Neural cell (in vitro differentiated cells): ENCODE results near the gene NFIB. TPM values are rescaled to one million over a fixed set of nuclear protein-coding genes. Genes with fewer than 3 reads are reported as not detected.

Experiments
- H2AFZ ChIP-seq: fragments of 200-600, 300-800 bp; sonication (generic), shearing (Covaris generic); 2 replicates; pipeline ENCODE4 v1.6.0; 2014; ENCODE audit warnings: low read depth, mild to moderate bottlenecking, antibody characterized with exemption, low read length, moderate library complexity
- H3F3A ChIP-seq: fragments of 200-600 bp; shearing (Covaris generic); 2 replicates; pipeline ENCODE4 v1.6.1; 2016; ENCODE audit warnings: mild to moderate bottlenecking, moderate library complexity, mixed read lengths, antibody characterized with exemption, low read length; ENCODE audit not compliant: insufficient read depth, poor library complexity, severe bottlenecking
- H3K27ac ChIP-seq: fragments of 200-600, 300-800 bp; sonication (generic), shearing (Covaris generic); 2 replicates; pipeline ENCODE4 v1.5.1; 2014; ENCODE audit warnings: mild to moderate bottlenecking, low read length, moderate library complexity
- H3K27me3 ChIP-seq: fragments of 300-800, 200-600 bp; sonication (generic), shearing (Covaris generic); 2 replicates; pipeline ENCODE4 v1.6.0; 2014; ENCODE audit warnings: mild to moderate bottlenecking, low read depth, low read length, moderate library complexity; ENCODE audit not compliant: insufficient read depth
- H3K36me3 ChIP-seq: fragments of 300-800, 200-600 bp; sonication (generic), shearing (Covaris generic); 2 replicates; pipeline ENCODE4 v1.5.1; 2014; ENCODE audit warnings: mild to moderate bottlenecking, antibody characterized with exemption, low read length, moderate library complexity; ENCODE audit not compliant: insufficient read depth
- H3K4me2 ChIP-seq: fragments of 300-800, 200-600 bp; sonication (generic), shearing (Covaris generic); 2 replicates; pipeline ENCODE4 v1.6.0; 2014; ENCODE audit warnings: mild to moderate bottlenecking, low read length
- H3K4me3 ChIP-seq: fragments of 300-800, 200-600 bp; sonication (generic), shearing (Covaris generic); 2 replicates; pipeline ENCODE4 v1.5.1; 2014; ENCODE audit warnings: mild to moderate bottlenecking, low read length, moderate library complexity
- H3K79me2 ChIP-seq: fragments of 200-600 bp; shearing (Covaris generic); replicated peaks from 2 replicates; pipeline ENCODE4 v1.6.0; 2014; ENCODE audit warnings: mild to moderate bottlenecking, low read length, moderate library complexity; ENCODE audit not compliant: insufficient read depth
- H3K9ac ChIP-seq: fragments of 300-800, 200-600 bp; sonication (generic), shearing (Covaris generic); 2 replicates; pipeline ENCODE4 v1.6.1; 2016; ENCODE audit warnings: mild to moderate bottlenecking, low read length, mixed read lengths
- H3K9me2 ChIP-seq: fragments of 200-600 bp; shearing (Covaris generic); 2 replicates; pipeline ENCODE4 v1.6.1; 2016; ENCODE audit warnings: mild to moderate bottlenecking, low read length, mixed read lengths; ENCODE audit not compliant: insufficient read depth
- H3K9me3 ChIP-seq: fragments of 200-600, 300-800 bp; sonication (generic), shearing (Covaris generic); 2 replicates; pipeline ENCODE4 v1.6.1; 2016; ENCODE audit warnings: mild to moderate bottlenecking, mixed run types, low read length, moderate library complexity, mixed read lengths
- H4K20me1 ChIP-seq: fragments of 200-600 bp; shearing (Covaris generic); 2 replicates; pipeline ENCODE4 v1.6.1; 2016; ENCODE audit warnings: mild to moderate bottlenecking, mixed run types; ENCODE audit not compliant: insufficient read depth
- EP300 ChIP-seq: fragments of 450-650 bp; conservative IDR thresholded peaks from 2 replicates; pipeline ENCODE4 v1.6.1; 2014; ENCODE audit warnings: antibody characterized with exemption, mild to moderate bottlenecking, moderate library complexity; ENCODE audit not compliant: poor library complexity, severe bottlenecking
- EZH2 ChIP-seq: fragments of 200-600, 300-800 bp; shearing (Covaris generic), sonication (generic); IDR thresholded peaks from 2 replicates; pipeline ENCODE4 v1.6.1; 2014; ENCODE audit warnings: antibody characterized with exemption, low read length, borderline replicate concordance, mild to moderate bottlenecking; ENCODE audit not compliant: insufficient read depth, poor library complexity, severe bottlenecking
- MXI1 ChIP-seq: fragments of 450-650 bp; conservative IDR thresholded peaks from 2 replicates; pipeline ENCODE4 v1.6.1; 2014; ENCODE audit warnings: antibody characterized with exemption, mild to moderate bottlenecking; ENCODE audit not compliant: poor library complexity, severe bottlenecking
- POLR2AphosphoS5 ChIP-seq: IDR thresholded peaks from 2 replicates; pipeline ENCODE4 v1.6.1; 2012
- RAD21 ChIP-seq: fragments of 450-650 bp; conservative IDR thresholded peaks from 2 replicates; pipeline ENCODE4 v1.6.1; 2014; ENCODE audit warnings: antibody characterized with exemption, mild to moderate bottlenecking, moderate library complexity
- SMC3 ChIP-seq: fragments of 450-650 bp; conservative IDR thresholded peaks from 2 replicates; pipeline ENCODE4 v1.6.1; 2014; ENCODE audit warnings: antibody characterized with exemption, mild to moderate bottlenecking, moderate library complexity; ENCODE audit not compliant: poor library complexity
- TAF1 ChIP-seq: IDR thresholded peaks from 2 replicates; pipeline ENCODE4 v1.6.1; 2012; ENCODE audit warnings: low read depth
- polyA plus RNA-seq: library from polyadenylated mRNA; depleted of rRNA; stranded (reverse); fragments of >200 nt; gene quantifications from 2 replicates; pipeline ENCODE4 v1.2.3, GENCODE V29; 2014
- TF ChIP-seq, protein P1 (sequence below): IDR thresholded peaks from 2 replicates; pipeline ENCODE4 v1.6.1; 2012; ENCODE audit warnings: borderline replicate concordance
- TF ChIP-seq, protein P2 (sequence below): fragments of 450-650 bp; IDR thresholded peaks from 2 replicates; pipeline ENCODE4 v1.5.1; 2014; ENCODE audit warnings: antibody characterized with exemption, mild to moderate bottlenecking, moderate library complexity; ENCODE audit not compliant: poor library complexity, severe bottlenecking

The NFIB gene
- polyA plus RNA-seq, 1 donor from 2014 or later, result 0.73 TPM

- H2AFZ ChIP-seq, result no peak overlapping the region
- no peaks in the 10 kb centered on the region for H4K20me1 ChIP-seq
- H3K9me2 ChIP-seq, result no peaks in the 10 kb centered on the region
- H3K4me2 ChIP-seq, result no peak overlapping the region
- H3K27me3 ChIP-seq, result peaks cover 2% of the 10 kb centered on the region
- no peak overlapping the region for H3K4me3 ChIP-seq
- no peak for TF ChIP-seq EZH2
- no peak for TF ChIP-seq TAF1
- TF ChIP-seq EP300, result no peak
- no peak for TF ChIP-seq POLR2AphosphoS5
- no peak for TF ChIP-seq RAD21
- TF ChIP-seq, protein P1, sequence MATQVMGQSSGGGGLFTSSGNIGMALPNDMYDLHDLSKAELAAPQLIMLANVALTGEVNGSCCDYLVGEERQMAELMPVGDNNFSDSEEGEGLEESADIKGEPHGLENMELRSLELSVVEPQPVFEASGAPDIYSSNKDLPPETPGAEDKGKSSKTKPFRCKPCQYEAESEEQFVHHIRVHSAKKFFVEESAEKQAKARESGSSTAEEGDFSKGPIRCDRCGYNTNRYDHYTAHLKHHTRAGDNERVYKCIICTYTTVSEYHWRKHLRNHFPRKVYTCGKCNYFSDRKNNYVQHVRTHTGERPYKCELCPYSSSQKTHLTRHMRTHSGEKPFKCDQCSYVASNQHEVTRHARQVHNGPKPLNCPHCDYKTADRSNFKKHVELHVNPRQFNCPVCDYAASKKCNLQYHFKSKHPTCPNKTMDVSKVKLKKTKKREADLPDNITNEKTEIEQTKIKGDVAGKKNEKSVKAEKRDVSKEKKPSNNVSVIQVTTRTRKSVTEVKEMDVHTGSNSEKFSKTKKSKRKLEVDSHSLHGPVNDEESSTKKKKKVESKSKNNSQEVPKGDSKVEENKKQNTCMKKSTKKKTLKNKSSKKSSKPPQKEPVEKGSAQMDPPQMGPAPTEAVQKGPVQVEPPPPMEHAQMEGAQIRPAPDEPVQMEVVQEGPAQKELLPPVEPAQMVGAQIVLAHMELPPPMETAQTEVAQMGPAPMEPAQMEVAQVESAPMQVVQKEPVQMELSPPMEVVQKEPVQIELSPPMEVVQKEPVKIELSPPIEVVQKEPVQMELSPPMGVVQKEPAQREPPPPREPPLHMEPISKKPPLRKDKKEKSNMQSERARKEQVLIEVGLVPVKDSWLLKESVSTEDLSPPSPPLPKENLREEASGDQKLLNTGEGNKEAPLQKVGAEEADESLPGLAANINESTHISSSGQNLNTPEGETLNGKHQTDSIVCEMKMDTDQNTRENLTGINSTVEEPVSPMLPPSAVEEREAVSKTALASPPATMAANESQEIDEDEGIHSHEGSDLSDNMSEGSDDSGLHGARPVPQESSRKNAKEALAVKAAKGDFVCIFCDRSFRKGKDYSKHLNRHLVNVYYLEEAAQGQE, result no peak
- TF ChIP-seq MXI1, result no peak
- TF ChIP-seq, protein P2, sequence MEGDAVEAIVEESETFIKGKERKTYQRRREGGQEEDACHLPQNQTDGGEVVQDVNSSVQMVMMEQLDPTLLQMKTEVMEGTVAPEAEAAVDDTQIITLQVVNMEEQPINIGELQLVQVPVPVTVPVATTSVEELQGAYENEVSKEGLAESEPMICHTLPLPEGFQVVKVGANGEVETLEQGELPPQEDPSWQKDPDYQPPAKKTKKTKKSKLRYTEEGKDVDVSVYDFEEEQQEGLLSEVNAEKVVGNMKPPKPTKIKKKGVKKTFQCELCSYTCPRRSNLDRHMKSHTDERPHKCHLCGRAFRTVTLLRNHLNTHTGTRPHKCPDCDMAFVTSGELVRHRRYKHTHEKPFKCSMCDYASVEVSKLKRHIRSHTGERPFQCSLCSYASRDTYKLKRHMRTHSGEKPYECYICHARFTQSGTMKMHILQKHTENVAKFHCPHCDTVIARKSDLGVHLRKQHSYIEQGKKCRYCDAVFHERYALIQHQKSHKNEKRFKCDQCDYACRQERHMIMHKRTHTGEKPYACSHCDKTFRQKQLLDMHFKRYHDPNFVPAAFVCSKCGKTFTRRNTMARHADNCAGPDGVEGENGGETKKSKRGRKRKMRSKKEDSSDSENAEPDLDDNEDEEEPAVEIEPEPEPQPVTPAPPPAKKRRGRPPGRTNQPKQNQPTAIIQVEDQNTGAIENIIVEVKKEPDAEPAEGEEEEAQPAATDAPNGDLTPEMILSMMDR, result no peak
- no peak for TF ChIP-seq SMC3
- H3K79me2 ChIP-seq, result no peaks in the 10 kb centered on the region
- no peaks in the 10 kb centered on the region for H3K9me3 ChIP-seq
- no peak overlapping the region for H3K9ac ChIP-seq
- H3K27ac ChIP-seq, result no peak overlapping the region
- H3F3A ChIP-seq, result no peaks in the 10 kb centered on the region
- H3K36me3 ChIP-seq, result no peaks in the 10 kb centered on the region
These were observed 149.0 kb downstream of the NFIB start for GRCh38 chr9:14164908-14165307.

DNA sequence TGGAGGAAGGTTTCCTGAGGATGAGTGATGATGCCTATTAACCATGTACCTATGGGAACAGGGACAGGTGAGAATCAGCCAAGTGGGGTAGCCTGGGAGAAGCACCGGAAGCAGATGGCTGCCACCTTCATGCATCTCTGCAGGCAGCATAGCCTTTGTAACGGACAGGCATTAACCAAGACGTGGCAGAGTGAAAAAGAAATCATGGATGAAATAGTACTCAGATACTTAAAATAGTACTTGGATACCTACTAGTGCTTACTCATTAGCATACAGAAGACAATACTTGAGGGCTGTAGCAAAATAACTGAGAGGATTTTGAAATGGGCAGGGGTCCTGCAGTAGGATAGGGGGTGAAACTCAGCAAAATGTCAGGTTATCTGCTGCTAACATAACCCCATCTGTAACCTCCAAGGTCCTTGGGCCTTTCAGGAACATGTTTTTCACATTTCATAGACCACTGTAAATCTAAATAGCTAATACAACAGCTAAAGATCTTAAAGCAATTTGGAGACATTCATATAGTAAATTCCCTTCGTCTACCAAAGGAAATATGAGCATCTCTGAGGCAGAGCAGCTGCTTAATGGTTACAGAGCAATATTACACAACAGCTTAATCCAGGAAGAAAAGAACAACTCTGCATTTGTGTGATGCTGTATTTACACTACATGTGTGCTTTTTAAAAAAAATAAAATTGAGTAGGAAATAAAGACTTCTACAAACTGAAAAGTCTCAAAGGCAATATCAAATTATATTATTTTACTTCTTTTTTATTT is 154.3 kb downstream of the NFIB start:
- no peak overlapping the region for H3K9ac ChIP-seq
- H3F3A ChIP-seq, result no peaks in the 10 kb centered on the region
- no peak overlapping the region for H3K4me3 ChIP-seq
- no peak overlapping the region for H2AFZ ChIP-seq
- H3K9me3 ChIP-seq, result no peaks in the 10 kb centered on the region
- no peaks in the 10 kb centered on the region for H3K79me2 ChIP-seq
- H3K27ac ChIP-seq, result no peak overlapping the region
- H3K4me2 ChIP-seq, result no peak overlapping the region
- H3K9me2 ChIP-seq, result no peaks in the 10 kb centered on the region
- H4K20me1 ChIP-seq, result no peaks in the 10 kb centered on the region
- no peaks in the 10 kb centered on the region for H3K36me3 ChIP-seq
- H3K27me3 ChIP-seq, result peaks cover 2% of the 10 kb centered on the region
- no peak for TF ChIP-seq EZH2
- TF ChIP-seq, protein P2, result no peak
- no peak for TF ChIP-seq MXI1
- no peak for TF ChIP-seq SMC3
- TF ChIP-seq RAD21, result no peak
- TF ChIP-seq EP300, result no peak
- TF ChIP-seq POLR2AphosphoS5, result no peak
- TF ChIP-seq TAF1, result no peak
- TF ChIP-seq, protein P1, result no peak
